Vagina (tissue), 2 donors: ENCODE data around the gene ACOX2.
"Not testable (repeated sequence)": the region's sequence is repeated elsewhere in the genome, so short reads cannot be mapped to it uniquely, and the experiment has no call there.

Source experiments
- CTCF ChIP-seq, 3 experiments: fragments of 450-650 bp in 2 of 3; fragments of 200-600 bp in 1 of 3; sonication (generic) in 1 of 3; IDR thresholded peaks; one replicate each; pipeline ENCODE4 v1.5.1; 2017 to 2019; ENCODE audit warnings: antibody characterized with exemption in 3 of 3, mild to moderate bottlenecking in 2 of 3, moderate library complexity in 2 of 3
- POLR2A ChIP-seq, 2 donors: fragments of 450-650 bp; IDR thresholded peaks; one replicate each; pipeline ENCODE4 v1.6.1; 2017; ENCODE audit warnings: antibody characterized with exemption in 2 of 2, mild to moderate bottlenecking in 2 of 2, moderate library complexity in 2 of 2
- POLR2AphosphoS5 ChIP-seq, 2 donors: sonication (generic); formaldehyde crosslinking; IDR thresholded peaks; one replicate each; pipeline ENCODE4 v1.9.0; 2017; ENCODE audit warnings: antibody characterized with exemption in 2 of 2, mild to moderate bottlenecking in 2 of 2, low read depth in 1 of 2; ENCODE audit not compliant: insufficient read depth in 1 of 2

DNA sequence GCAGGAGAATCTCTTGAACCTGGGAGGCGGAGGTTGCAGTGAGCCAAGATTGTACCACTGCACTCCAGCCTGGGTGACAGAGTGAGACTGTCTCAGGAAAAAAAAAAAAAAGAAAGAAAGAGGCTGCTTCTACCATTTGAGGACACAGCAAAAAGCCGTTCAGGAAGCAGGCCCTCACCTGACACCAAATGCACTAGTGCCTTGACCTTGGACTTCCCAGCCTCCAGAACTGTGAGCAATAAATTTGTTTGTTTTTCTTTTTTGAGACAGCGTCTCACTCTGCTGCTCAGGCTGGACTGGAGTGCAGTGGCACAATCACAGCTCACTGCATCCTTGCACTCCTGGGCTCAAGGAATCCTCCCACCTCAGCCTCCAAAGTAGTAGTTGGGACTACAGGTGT is 9.6 kb downstream of the ACOX2 start:
- TF ChIP-seq CTCF (IDR thresholded peaks at IDR 0.05); POLR2A (IDR thresholded peaks at IDR 0.05); POLR2AphosphoS5 (IDR thresholded peaks at IDR 0.05; ENCODE audit: insufficient read depth in 1 of 2, low read depth in 1 of 2): not testable (repeated sequence)
